ENCODE data around the gene ZSCAN9.

- TF ChIP-seq POLR2A (IDR thresholded peaks at IDR 0.05) (no peak), CTCF (IDR thresholded peaks at IDR 0.05) (no peak)
These were observed 29.0 kb downstream of the ZSCAN9 start for GRCh38 chr6:28254121-28254519.
